HG03103 (cell line): ENCODE data around the gene SDF4.
"Not testable (repeated sequence)": the region's sequence is repeated elsewhere in the genome, so short reads cannot be mapped to it uniquely, and the experiment has no call there.

Experiments
- ATAC-seq: cut with Tn5 transposase; IDR thresholded peaks from one replicate; pipeline ENCODE4 v1.9.1; 2021; ENCODE audit warnings: low read depth; ENCODE audit not compliant: unreplicated experiment

Gene SDF4

GRCh38 chr1:1181938-1182410, 49.8 kb downstream of the SDF4 start:
- no peak for ATAC-seq

DNA sequence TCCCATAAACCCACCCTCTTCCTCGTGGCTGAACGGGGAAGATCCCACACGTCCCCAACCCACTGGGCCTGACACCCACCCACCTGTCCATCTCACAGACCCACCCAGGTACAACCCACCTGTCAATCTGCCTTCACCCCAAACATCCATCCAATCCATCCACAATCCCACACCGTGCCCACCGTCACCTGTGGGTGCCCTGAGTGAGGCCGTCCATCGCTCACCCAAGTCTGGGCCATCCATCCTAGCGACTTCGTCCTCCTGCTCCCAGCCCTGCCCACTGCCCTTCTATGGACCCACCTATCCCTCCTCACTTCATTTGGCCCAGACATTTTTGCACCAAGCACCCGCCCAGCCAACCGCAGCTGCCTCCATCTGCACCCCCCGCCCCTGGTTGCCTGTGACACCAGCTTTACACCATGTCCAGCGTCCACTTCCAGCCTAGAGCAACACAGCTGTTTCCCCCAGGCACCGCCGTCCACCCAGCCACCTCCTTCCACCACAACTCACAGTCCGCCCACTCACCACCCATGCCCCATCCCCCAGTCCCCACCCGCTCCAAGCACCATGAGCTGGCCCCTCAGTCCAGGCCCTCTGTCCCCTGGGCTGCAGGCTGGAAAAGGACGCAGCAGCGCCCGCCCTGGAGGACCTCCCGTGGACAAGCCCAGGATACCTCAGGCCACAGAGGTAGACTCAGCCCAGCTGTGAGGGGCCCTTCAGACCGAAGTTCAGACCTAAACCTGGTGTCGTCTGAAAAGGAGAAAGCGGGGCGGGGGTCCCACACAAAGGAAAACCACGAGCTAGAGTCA, 50.5 kb downstream of the SDF4 start:
- no peak for ATAC-seq

DNA sequence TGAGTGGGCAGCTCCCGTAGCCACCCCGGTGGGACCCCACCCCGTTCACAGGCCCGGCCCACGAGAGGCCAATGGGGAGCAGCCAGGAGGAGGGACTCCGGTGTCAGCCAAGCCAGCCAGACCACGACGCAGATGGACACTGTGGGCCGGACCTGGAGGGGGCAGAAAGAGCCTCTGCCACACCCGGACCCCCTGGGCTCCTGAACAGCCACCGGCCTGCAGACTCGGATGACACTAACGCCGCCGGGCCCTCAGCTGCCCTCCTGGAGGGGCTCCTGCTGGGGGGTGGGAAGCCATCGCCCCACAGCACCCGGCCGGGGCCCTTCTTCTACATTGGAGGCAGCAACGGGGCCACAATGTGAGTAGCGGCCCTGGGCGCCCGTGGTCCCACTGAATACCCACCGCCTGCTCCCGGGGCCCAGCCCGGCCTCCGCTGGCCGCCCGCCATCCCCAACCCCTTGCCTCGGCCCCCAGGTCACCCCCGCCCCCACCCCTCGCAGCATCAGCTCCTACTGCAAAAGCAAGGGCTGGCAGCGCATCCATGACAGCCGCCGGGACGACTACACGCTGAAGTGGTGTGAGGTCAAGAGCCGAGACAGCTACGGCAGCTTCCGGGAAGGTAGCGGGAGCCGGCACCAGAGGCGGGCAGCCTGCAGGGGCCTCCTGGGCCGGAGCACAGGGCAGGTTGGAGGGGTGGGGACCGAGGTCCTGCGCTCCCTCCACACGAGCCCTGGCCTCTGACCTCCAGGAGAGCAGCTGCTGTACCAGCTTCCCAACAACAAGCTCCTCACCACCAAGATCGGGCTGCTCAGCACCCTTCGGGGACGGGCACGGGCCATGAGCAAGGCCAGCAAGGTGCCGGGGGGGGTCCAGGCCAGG, 51.6 kb downstream of the SDF4 start:
- no peak for ATAC-seq

- ATAC-seq = no peak
Measured at GRCh38 chr1:1179346-1179982, 52.3 kb downstream of the SDF4 start.

- no peak for ATAC-seq
Measured at GRCh38 chr1:1178794-1179331, 52.9 kb downstream of the SDF4 start.

GRCh38 chr1:1177452-1178206, 54.2 kb downstream of the SDF4 start:
- ATAC-seq = no peak

DNA sequence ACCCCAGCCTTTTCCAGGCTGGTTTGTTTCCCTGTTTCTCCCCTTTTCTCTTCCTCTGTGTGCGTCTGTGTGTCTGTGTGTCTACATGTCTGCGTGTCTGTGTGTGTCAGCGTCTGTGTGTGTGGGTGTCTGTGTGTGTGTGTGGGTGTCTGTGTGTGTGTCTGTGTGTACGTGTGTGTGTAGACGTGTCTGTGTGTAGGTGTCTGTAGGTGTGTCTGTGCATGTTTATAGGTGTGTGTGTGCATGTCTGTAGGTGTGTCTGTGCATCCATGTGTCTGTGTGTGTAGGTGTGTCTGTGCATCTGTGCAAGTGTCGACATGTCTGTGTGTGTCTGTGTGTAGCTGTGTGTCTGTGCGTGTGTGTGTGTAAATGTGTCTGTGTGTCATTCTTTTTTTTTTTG, 54.9 kb downstream of the SDF4 start:
- ATAC-seq = no peak

GRCh38 chr1:1176063-1176761, 55.6 kb downstream of the SDF4 start:
- ATAC-seq = not testable (repeated sequence)

DNA sequence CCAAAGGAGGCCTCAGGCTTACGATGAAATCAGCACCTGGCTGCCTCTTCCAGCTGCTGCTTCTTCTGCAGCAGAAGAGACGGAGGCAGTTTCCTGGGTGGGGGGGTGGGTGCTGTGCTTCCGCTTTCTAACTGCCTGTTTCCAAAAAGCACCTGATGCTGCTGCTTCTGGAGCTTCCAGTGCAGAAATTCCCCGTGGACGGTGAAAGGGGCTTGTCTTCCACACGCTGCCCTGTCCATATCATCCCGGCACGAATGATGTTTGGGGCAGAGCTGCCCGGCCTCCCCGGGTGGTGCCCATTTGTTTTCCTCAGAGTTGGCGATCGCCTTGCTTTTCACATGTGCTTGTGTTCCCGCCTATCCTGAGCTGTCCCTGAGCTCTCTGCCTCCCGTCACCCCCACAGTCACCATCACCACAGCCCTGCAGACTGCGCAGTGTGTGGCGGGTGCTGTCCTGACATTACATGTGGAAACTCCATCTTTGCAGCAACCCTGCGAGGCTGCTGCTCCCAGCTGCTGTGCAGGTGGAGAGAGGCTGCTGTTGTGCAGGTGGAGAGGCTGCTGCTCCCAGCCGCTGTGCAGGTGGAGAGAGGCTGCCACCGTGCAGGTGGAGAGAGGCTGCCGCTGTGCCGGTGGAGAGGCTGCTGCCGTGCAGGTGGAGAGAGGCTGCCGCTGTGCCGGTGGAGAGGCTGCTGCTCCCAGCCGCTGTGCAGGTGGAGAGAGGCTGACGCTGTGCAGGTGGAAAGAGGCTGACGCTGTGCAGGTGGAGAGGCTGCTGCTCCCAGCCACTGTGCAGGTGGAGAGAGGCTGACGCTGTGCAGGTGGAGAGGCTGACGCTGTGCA, 56.4 kb downstream of the SDF4 start:
- no peak for ATAC-seq

DNA sequence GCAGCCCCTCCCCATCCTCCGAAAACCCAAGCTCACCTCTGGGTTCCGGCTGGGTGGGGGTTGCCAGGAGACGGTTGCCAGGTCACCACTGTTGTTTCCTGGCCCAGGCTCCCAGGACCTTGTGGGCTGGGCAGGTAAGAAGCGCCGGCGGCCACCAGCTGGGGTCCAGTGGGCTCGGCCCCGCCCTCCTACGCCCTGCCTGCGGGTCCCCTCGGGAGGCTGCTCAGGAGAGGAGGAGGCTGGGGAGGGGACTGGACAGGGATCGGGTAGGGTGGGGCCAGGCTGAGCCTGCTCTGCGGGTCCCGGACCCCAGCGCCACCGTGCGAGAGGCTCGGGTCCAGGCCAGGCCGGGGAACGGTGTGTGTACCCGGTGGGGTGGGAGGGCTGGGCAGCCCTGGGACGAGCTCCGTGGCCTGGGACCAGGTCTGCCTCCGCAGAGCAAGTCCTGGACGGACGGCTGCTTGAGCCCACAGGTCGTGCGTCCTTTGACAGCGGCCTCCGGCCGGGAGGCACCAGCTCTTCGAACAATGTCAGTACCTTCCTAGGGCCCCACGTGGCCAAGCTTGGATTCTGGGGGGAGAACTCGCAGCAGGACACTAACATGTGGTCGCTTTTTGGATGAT, 57.9 kb downstream of the SDF4 start, which contains the start of gene TTLL10:
TSS of gene TTLL10 (plus strand) at position 88 of the 623 bp plus-strand sequence. CDS start 5,336 bp downstream, outside the sequence.
- no peak for ATAC-seq

GRCh38 chr1:1173061-1173792, 58.6 kb downstream of the SDF4 start:
- no peak for ATAC-seq

GRCh38 chr1:1171546-1172340, 60.1 kb downstream of the SDF4 start:
- no peak for ATAC-seq

- no peak for ATAC-seq
Measured at GRCh38 chr1:1171161-1171545, 60.6 kb downstream of the SDF4 start.

DNA sequence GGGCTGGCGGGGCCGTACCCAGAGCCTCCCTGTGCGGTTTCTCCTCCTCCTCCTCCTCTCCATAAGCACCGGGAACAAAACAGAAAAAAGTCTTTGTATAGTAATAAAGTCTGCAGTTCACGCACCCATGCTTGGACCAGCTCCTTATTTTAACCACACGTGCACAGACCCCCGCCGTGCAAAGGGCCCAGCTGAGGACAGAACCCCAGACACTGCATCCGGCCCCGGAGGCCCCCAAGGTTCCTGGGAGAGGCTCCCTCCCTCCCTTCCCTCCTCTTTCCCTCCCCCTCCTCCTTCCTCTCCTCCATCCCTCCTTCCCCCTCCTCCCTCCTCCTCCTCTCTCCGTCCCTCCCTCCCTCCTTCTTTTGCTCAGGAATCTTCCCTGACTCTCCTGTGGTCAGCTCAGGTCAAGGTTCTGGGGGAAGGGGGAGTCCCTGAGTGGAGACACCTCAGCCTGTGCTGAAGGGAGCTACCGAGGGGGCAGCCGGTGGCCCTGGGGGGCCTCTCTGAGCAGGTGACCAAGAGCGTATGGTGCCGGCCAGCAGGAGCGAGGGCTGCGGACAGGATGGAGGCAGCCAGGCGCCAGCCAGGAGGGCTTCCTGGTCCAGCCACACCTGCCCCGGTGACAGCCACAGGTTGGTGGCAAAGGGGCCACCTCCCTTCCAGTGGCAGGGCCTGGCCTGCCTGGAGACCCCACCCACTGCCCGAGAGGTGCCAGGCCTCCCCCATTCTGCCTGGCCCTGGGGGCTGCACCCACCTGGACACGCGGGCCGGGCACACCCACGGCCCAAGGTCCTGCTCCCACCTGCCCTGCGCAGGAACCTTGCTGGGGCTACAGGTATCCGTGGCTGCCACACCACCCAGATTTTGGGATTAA, 61.3 kb downstream of the SDF4 start:
- ATAC-seq = no peak

DNA sequence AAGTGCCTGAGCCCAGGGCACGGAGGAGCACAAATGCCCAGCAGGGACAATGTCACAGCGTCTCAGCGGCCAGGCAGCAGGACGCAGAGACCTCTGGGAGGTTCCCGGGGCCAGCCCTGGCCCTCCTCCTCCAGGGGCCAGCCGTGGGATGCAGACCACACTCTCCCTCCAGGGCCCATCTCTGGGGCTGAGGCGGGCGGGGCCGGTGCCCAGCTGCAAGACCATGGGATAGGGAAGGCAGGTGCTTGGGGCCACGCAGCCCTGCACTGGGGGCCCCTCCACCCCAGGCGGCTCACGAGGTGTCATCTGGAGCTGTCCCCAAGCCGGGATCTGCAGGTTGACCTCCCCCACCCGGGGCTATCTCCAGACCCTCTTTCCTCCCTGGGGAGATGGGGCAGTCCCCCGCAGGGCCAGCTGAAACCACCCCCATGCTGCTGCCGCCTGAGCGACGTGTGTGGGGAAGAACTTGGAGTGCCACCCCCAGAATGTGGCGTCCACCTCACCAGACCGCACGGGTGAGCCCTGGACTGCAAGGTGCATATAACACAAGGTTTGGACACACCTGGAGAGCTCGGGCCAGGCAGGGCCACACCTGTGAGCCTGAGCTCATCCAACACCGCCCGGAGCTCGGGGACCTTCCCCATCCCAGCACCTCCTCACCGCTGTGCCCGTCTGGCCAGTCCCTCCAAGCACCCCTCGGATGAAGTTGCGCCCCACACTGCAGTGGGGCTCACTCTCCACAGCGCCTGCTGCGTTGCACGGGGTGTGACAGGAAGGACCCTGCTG, 62.2 kb downstream of the SDF4 start:
- ATAC-seq = no peak
